HG03095 (cell line): ENCODE data around the gene F5.
A peak's percentile ranks its signal among the peaks of the same experiment; 100 is the strongest.

Experiments used
- ATAC-seq: cut with Tn5 transposase; IDR thresholded peaks from one replicate; pipeline ENCODE4 v1.9.1; 2021; ENCODE audit warnings: moderate library complexity; ENCODE audit not compliant: unreplicated experiment

Gene F5

DNA sequence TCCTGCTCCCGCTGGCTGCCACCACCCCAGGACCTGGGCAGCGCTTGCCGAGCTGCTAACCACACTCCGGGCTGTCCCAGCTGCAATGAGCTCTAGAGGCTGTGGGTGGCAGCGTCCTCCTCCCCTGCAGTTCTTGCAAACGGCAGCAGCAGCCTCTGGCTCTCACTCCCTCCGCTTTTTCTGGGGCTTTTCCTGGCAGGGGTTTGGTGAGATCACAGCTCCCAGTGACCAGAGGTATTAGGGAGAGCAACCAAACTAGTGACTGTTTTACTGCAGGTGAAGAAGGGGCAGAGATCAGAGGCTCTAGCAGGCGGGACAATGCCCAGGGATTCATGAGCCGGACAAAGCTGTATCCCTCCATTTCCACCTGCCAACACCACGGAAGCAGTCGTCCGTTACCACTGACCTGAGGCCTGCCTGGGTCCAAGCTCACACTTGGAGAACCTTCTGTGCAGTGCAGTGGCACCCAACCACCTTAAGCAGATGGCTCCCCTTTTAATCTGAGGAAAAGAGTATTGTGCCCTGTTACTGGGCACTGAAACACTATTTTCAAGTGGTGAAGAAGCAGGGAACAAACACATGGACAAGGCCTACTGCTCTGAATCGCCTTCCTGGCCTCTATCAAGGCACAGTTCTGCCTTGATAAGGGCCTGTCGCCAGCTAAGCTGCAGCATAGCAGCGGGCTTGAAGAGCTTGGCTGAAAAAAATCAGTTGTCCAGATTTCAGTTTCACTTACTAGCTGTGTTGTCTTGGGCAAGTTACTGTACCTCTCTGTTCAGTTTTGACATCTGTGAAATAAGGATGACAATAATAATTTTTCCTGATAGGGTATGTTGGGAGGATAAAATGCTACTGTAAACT, at the start of gene F5:
TSS of gene F5 (minus strand) at position 87 of the 861 bp plus-strand sequence. CDS start 95 bp downstream, outside the sequence.
- ATAC-seq: peak; percentile 89

DNA sequence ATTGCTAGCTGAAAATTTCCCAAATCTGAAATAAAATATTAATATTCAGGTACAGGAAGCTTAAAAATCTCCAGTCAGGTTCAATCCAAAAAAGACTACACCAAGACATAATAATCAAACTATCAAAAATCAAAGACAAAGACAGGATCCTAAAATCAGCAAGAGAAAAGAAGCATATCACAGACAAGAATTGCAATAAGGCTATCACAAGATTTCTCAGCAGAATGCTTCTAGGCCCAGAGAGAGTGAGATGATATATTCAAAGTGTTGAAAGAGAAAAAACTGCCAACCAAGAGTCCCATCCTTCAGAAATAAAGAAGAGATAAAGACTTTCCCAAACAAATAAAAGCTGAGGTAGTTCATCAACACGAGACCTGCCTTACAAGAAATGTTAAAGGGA, 48.6 kb upstream of the F5 start:
- ATAC-seq: no peak

DNA sequence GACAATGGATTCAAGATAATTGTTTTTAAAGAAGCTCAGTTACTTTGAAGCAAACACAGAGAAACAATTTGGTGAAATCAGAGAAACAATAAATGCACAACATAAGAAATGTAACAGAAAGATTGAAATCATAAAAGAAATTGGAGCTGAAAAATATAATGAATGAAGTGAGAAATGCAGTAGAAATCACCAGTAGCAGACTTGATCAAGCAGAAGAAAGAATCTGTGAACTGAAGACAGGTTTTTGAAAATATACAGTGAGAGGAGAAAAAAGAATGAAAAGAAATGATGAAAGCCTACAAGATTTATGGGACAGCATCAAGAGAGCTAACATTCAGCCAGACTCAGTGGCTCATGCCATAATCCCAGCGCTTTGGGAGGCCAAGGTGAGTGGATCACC, 47.9 kb upstream of the F5 start:
- no peak for ATAC-seq

DNA sequence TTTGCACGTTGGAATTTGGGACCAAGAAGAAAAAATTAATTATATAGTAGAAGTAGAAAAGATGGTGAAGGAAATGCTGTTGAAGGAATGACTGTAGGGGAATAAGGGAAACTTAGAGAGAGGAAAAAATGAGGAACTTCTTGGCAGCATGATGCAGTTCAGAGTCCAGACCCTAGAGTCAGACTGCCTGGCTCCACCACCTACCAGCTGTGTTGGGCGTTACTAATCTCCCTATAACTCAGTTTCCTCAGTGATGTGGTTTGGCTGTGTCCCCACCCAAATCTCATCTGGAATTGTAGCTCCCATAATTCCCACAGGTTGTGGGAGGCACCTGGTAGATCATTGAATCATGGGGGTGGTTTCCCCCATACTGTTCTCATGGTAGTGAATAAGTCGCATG, 45.0 kb upstream of the F5 start:
- ATAC-seq: no peak

DNA sequence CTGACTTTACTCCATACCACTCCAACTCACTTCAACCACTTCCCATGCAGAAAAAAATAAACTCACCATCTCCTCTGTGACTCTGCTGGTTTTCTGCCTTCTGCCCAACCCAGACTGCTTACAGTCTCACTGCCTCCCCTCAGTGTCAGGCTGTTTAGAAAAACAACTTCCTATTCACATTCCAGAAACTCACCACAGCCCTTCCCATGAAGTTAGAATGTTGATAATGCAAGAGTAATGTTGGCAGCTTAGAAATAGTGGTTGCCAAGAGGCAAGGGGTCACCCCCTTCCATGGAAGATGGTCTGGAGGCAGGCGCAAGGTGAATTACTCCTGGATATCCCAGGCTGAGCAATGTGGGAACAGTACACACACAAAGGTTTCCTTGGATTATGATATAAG, 43.7 kb upstream of the F5 start, which contains the start of gene SELP:
TSS of gene SELP (minus strand) at position 119 of the 400 bp plus-strand sequence. CDS start at position 69, 50 bp downstream.
- no peak for ATAC-seq

DNA sequence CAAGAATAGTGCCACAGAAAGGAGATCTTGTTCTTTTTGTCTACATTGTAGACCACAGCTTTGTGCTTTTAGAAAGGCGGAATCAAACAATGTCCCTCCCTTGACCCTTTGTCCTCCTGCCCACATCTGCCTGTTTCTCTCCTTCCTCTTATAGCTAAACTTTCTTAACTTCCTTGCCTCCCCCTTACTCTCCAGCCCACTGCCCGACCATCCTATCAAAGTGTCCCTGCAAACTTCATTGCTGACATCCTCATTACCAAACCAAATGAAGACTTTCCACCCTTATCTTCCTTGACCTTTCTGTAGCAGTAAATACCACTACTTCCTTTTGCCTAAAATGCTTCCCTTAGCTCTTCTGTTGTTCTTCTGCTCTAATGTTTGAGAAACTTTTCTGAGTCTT, 38.6 kb upstream of the F5 start:
- ATAC-seq: no peak

DNA sequence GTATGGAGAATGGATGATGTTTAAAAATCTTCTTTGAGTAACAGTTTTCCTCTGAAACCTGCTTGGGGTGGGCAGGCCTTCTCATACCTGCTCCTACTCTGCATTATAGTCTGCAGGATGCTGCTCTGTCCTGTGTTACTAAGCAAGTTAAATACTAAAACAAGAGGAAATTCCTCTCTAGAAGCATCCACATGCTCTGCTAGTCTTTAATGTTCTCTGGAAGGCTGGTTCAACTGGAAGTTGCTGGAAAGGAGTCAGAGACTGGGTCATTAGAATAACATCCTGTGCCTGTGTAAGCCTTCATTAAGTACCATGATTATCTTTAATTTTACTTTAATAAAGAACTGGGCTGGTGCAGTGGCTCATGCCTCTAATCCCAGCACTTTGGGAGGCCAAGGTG, 37.8 kb upstream of the F5 start:
- ATAC-seq: no peak

DNA sequence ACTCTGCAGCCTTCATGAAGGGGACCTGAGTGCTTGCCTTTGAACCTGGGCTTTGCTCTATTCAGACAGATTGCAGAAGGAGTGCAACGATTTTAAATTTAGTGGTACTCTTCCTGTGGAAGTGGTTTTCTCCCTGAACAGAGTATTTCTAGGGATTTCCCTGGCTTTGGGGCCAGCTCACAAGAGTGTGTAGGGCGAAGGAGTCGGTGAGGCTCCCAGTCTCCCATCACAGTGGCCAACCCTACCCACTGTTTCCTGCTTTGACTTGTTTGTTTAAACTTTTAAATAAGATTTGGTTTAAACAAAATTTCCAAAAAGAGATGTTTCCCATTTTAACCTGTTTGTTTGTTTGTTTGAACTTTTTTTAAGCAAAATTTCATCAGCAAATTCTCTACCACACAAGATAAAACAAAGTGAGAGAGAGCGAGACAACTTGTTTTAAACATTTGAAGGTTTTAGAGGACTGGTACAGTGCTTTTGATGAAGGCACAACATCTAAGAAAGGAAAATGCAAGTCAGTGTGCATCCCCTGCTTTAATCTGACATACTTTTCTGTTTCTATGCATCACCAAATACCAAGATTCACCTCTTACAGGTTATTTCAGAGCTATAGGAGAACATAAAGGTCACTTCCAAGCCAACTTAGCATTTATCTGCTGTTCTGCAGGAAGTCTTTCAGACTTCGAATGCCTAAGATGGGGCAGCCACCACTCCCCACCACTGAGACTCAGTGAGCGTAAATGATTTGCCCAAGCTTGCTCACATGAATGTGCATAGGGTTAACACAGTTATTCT, 37.0 kb upstream of the F5 start:
- no peak for ATAC-seq

DNA sequence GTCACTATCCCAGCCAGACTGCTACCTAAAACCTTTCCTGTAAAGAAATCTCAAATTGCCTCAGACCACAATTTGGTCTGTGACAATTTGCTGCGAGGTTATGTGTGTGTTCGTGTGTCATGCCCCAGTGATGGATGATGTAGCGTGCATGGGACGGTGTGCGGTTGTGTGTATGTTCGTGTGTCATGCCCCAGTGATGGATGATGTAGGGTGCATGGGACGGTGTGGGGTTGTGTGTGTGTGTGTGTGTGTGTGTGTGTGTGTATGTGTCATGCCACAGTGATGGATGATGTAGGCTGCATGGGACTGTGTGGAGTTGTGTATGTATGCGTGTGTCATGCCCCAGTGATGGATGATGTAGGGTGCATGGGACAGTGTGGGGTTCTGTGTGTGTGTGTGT, 34.3 kb upstream of the F5 start:
- ATAC-seq: no peak

DNA sequence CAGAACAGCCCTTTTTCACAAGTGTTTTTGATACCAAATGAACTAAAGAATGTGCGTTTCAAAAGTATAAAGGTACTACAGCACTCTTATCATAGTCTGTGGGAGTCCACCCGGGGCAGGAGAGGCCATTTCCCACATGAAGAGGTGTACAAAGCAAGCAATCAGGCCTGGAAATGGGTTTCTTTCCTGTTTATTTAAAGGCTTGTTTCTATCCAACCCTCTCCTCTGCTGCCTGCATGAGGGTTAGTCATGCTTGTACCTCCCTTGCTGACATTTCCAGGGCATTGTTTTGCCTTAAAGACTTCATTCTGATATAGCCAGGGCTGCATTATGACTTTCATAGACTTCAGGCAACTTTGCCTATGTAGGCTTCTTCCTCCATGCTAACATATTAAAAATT, 32.1 kb upstream of the F5 start:
- no peak for ATAC-seq

DNA sequence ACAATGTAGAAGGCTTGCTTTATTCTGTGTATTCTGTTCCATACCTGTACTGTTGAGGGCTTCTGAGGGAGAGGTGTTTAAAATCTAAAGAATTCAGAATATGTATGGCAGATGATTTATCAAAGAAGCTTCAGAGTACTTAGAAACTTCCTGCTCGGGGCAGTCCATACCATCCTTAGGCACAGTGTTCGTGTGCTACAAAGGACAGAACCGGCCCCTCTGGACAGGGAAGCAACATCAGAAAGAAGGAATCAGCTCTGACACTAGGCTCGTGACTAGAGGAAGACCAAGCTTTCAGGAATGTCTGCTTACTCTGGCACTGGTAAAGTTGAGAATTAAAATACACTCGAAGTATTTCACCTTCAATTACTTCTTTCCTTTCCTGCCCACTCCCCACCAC, 29.5 kb upstream of the F5 start:
- no peak for ATAC-seq

DNA sequence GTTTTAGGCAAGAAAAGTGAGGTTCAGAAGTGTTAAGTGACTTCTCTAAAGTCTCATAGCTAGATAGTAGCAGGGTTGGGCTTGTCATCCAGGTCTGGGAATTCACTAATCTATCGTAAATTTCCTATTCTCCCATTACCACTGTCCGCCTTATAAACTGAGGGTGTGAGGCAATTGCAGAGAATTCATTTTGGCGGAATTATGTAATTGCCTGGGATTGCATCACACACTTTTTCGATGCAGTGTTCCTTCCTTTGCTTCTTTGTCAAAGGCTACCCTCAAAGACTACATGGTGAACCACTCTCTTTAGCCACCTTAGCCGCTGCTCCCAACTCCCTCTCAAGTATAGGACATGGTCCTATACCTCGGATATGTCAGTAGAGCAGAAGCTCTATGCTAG, 24.6 kb upstream of the F5 start:
- no peak for ATAC-seq

DNA sequence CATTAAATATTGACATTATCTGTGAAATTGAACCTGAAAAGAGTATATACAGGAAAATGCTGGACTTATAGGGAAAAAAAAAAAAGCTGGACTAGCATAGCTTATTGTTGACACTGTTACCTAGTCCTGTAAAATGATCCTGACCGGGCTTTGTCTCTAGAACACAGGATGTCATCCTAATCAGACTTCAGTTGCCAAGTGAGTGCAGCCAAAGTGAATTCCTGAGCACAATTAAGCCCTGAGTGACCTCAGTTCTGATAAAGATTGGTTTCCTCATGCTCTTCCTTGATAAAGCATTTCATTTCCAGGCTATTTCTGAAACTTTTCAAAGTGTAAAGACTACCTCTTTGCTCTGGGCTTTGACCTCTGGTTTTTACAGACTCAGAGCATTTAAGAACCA, 23.8 kb upstream of the F5 start:
- ATAC-seq: no peak

DNA sequence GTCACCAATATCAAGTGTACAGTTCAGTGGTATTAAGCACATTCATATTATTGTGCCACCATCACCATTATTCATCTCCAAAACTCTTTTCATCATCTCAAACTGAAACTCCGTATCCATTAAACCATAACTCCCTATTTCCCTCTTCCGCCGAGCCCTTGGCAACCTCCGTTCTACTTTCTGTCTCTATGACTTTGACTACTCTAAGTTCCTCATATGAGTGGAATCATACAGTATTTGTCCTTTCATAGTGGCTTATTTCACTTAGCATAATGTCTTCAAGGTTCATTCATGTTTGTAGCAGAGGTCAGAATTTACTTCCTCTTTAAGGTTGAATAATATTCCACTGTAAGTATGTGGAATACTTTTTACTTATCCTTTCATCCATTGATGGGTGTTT, 21.9 kb upstream of the F5 start:
- no peak for ATAC-seq

DNA sequence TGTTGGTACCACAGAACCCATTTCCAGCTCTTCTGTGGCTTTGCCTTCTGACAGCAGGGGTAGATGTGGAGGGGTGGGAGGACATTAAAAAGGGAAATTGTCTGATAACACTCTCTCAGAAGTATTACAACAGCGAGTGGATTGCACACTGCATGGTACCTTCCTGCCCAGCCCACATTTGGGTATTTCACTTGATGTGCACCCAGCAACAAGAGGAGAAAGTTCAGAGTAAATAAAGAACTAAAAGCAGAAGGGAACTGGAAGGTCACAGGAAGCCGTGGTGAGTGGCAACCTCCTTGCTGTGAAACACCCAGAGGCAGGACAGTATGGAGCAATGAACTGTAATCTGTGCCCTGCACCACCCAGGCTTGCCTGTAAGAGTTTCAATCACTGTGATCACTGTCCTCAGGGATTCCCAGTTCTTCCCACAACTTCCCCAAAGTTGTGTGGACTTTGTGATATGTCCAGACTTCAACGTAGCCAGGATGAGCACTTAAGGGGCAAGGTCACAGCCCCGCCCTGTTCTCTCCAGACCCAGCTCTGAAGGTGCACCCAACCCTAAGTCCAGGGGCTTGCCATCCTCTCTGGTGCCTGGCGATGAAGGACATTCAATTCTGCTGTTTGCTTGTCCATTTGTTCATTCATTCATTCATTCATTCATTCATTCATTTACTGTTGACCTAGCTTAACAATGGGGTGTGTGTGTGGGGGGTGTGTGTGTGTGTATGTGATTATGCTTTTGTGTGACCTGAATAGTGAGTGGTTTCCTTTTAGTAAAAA, 18.7 kb upstream of the F5 start:
- no peak for ATAC-seq

DNA sequence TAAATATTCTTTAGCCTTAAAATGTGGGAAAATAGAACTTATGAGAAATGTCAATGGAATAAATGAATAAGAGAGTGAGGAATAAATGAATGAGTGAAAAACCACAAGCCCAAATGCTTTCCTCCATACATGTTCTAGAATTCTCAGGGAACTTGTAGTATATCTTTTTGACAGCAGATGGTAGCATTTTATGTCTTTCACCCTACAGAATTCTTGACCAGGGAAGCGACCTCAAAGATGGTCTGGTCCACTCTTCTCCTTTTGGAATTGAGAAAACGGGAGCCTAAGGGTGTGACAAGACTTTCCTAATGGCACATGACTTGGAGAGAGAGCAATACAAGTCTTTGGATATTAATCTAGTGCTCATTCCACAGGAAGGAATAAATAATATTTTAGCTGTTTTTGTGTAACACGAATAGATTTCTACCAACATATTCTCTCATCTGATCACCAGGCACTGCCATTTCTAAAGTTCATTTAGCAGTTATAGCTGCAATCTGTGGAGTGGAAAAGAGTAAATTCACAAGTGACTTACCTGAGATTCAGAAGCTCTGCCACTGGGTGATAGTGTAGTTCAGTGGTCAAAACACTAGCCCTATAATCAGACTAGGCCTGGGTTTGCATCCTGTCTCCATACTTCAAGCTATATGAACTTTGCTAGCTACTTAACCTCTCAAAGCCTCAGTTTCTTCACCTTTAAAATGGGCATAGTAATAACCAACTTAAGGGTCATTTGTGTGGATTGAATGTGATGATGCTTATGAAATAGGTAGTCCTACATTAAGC, 15.0 kb upstream of the F5 start:
- ATAC-seq: no peak

DNA sequence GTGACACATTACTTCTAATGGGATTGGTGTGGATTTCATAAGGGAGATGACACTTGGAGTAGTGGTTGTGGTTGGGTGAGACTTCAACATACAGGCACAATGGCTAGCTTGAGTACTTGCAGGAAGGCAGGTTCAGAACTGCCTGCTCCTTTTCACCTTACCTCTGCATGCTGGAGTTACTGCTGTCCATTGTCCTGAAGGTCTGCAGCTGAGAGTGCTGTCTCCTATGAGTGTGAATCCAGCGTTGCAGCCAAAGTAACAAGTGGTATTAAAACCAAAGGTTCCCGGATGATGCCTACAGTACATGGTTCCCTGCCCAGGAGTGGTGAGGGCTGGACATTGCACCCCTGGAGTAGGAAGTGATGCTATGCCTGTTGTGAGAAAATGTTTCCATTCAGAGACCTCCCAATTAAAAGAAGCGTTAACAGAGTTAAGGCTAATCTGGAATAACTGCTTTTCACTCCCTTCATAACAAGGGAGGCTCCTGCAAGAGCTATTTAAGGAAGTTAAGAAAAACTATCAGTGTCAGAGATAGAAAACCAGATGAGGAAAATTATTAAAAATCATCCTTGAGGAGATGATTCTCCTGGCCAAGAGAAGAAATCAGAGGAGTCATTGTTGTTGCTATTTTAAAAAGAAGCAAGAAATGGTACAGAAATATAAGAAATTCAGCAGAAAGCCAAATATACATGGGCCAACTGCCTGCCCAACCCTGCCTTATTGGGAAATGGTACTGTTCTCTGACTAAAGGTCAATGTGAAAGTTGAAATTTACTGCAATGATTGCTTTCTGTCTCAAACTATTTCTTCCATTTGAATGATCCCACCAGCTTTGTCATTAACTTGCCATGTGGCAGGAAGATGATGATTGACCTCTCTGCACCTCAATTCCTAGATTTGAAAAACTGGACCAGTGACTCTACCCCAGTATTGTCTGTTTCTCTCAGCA, 9.8 kb upstream of the F5 start:
- ATAC-seq: no peak

DNA sequence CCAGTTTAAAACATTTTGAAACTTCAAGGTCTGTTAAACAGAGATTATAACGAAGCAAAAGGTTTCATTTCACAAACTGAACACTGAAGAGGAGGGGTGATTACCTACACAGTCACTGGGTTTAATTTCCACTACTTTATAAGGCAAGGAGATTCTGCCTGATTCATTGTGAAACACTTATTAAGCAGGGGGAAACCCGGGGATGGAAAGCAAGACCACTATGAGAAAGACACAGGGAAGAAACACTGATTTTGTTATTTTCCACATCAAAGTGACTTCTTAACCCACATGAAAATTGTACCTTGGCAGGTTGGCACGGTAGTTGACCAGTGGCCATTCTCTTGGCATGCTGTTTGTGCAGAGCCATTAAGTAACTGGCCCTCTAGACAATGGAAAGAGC, 8.1 kb upstream of the F5 start:
- no peak for ATAC-seq

DNA sequence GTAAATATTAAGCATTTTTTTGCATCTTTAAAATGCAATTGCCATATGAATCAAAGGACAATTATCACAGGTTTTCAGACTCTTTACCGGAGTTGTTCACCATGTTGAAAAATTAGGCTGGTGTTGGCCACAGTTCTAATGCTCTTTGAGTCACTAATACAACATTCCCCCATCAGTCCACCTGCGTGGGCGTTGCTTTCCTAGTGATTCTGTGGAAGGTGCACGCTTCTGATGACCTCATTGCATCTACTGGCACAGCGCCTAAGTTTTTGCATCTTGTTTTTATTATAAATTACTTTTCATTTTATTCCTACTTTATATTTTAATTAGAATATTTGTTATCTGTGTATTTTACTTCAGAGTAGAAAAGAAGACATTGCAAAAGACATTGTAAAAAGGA, 4.7 kb upstream of the F5 start:
- no peak for ATAC-seq
